KMS-11 (cell line): ENCODE results near the gene STAM.

Experiments
- H2AFZ ChIP-seq: fragments of 200-600 bp; sonication (generic); 2 replicates; pipeline ENCODE4 v1.6.1; 2016; ENCODE audit warnings: antibody characterized with exemption, mixed run types, low read depth
- H3K27ac ChIP-seq: fragments of 200-600 bp; sonication (generic); 2 replicates; pipeline ENCODE4 v1.6.1; 2016; ENCODE audit warnings: mild to moderate bottlenecking, mixed run types
- H3K27me3 ChIP-seq: fragments of 200-600 bp; sonication (generic); 2 replicates; pipeline ENCODE4 v1.6.1; 2017; ENCODE audit warnings: mild to moderate bottlenecking, low read depth, mixed run types, moderate library complexity; ENCODE audit not compliant: insufficient read depth
- H3K36me3 ChIP-seq: fragments of 200-600 bp; sonication (generic); 2 replicates; pipeline ENCODE4 v1.6.1; 2017; ENCODE audit warnings: mild to moderate bottlenecking, mixed run types; ENCODE audit not compliant: insufficient read depth
- H3K4me1 ChIP-seq: fragments of 200-600 bp; sonication (generic); 2 replicates; pipeline ENCODE4 v1.6.1; 2016; ENCODE audit warnings: mild to moderate bottlenecking, low read depth, mixed run types; ENCODE audit not compliant: poor library complexity, severe bottlenecking
- H3K4me2 ChIP-seq: fragments of 200-600 bp; sonication (generic); 2 replicates; pipeline ENCODE4 v1.7.0; 2016; ENCODE audit warnings: mild to moderate bottlenecking, mixed run types
- H3K4me3 ChIP-seq: fragments of 200-600 bp; sonication (generic); IDR thresholded peaks from 2 replicates; pipeline ENCODE4 v1.6.1; 2017; ENCODE audit warnings: low read depth, low read length, mixed read lengths; ENCODE audit not compliant: insufficient read depth
- H3K79me2 ChIP-seq: fragments of 200-600 bp; sonication (generic); 2 replicates; pipeline ENCODE4 v1.6.1; 2016; ENCODE audit warnings: low read depth, mixed run types; ENCODE audit not compliant: insufficient read depth
- H3K9ac ChIP-seq: fragments of 200-600 bp; sonication (generic); 2 replicates; pipeline ENCODE4 v1.6.1; 2016; ENCODE audit warnings: mild to moderate bottlenecking, mixed run types
- H4K20me1 ChIP-seq: fragments of 200-600 bp; sonication (generic); 2 replicates; pipeline ENCODE4 v1.6.1; 2016; ENCODE audit warnings: mild to moderate bottlenecking, mixed run types; ENCODE audit not compliant: insufficient read depth
- CTCF ChIP-seq: fragments of 200-600 bp; sonication (generic); conservative IDR thresholded peaks from 2 replicates; pipeline ENCODE4 v1.6.1; 2017; ENCODE audit warnings: low read depth, mild to moderate bottlenecking, antibody characterized with exemption, low read length, moderate library complexity, mixed read lengths

STAM gene

GRCh38 chr10:17657103-17657500 is 13.2 kb downstream of the STAM start:
- no peaks in the 10 kb centered on the region for H4K20me1 ChIP-seq
- H3K36me3 ChIP-seq, result no peaks in the 10 kb centered on the region
- no peak overlapping the region for H3K4me2 ChIP-seq
- H3K27ac ChIP-seq, result no peak overlapping the region
- no peak overlapping the region for H3K4me3 ChIP-seq
- H3K9ac ChIP-seq, result no peak overlapping the region
- H2AFZ ChIP-seq, result no peak overlapping the region
- H3K27me3 ChIP-seq, result no peaks in the 10 kb centered on the region
- H3K79me2 ChIP-seq, result peaks cover 77% of the 10 kb centered on the region
- no peak for TF ChIP-seq CTCF
- H3K4me1 ChIP-seq, result no peaks in the 10 kb centered on the region

GRCh38 chr10:17659365-17659764 is 15.4 kb downstream of the STAM start:
- H3K4me3 ChIP-seq, result no peak overlapping the region
- peaks cover 57% of the 10 kb centered on the region for H3K79me2 ChIP-seq
- H3K9ac ChIP-seq, result no peak overlapping the region
- no peaks in the 10 kb centered on the region for H3K36me3 ChIP-seq
- no peak overlapping the region for H2AFZ ChIP-seq
- H3K27me3 ChIP-seq, result no peaks in the 10 kb centered on the region
- H4K20me1 ChIP-seq, result no peaks in the 10 kb centered on the region
- H3K4me2 ChIP-seq, result no peak overlapping the region
- no peak for TF ChIP-seq CTCF
- H3K27ac ChIP-seq, result no peak overlapping the region
- no peaks in the 10 kb centered on the region for H3K4me1 ChIP-seq

GRCh38 chr10:17660921-17661320 is 17.0 kb downstream of the STAM start:
- Histone ChIP-seq H3K4me2 (no peak overlapping the region), H3K27me3 (no peaks in the 10 kb centered on the region), H2AFZ (no peak overlapping the region), H3K9ac (no peak overlapping the region), H4K20me1 (no peaks in the 10 kb centered on the region), H3K36me3 (no peaks in the 10 kb centered on the region), H3K4me1 (no peaks in the 10 kb centered on the region), H3K27ac (no peak overlapping the region), H3K4me3 (no peak overlapping the region), H3K79me2 (peaks cover 41% of the 10 kb centered on the region)
- TF ChIP-seq CTCF, result no peak

GRCh38 chr10:17661510-17661909 is 17.6 kb downstream of the STAM start:
- Histone ChIP-seq H3K27ac (no peak overlapping the region), H4K20me1 (no peaks in the 10 kb centered on the region), H3K9ac (no peak overlapping the region), H3K79me2 (peaks cover 35% of the 10 kb centered on the region), H3K4me1 (no peaks in the 10 kb centered on the region), H3K4me3 (no peak overlapping the region), H3K4me2 (no peak overlapping the region), H3K27me3 (no peaks in the 10 kb centered on the region), H3K36me3 (no peaks in the 10 kb centered on the region), H2AFZ (no peak overlapping the region)
- no peak for TF ChIP-seq CTCF
